AG10803 (cell line): Measurements from ENCODE around the gene SEC23IP.
"Not testable (repeated sequence)": the region's sequence is repeated elsewhere in the genome, so short reads cannot be mapped to it uniquely, and the experiment has no call there.

Source experiments
- DNase-seq: peaks from one replicate; pipeline ENCODE4 v3.0.0; 2010; ENCODE audit warnings: low read depth
- H3K4me3 ChIP-seq: 2 replicates; pipeline ENCODE4 v1.5.1; 2011; ENCODE audit warnings: mild to moderate bottlenecking, low read length, control low read depth
- CTCF ChIP-seq: conservative IDR thresholded peaks from 2 replicates; pipeline ENCODE4 v1.5.1; 2011; ENCODE audit warnings: mild to moderate bottlenecking, low read length, control low read depth, inconsistent platforms

The SEC23IP gene

GRCh38 chr10:119865699-119866240 lies 26.8 kb upstream of the SEC23IP start:
- no peak for TF ChIP-seq CTCF
- no peak for DNase-seq
- no peak overlapping the region for H3K4me3 ChIP-seq

DNA sequence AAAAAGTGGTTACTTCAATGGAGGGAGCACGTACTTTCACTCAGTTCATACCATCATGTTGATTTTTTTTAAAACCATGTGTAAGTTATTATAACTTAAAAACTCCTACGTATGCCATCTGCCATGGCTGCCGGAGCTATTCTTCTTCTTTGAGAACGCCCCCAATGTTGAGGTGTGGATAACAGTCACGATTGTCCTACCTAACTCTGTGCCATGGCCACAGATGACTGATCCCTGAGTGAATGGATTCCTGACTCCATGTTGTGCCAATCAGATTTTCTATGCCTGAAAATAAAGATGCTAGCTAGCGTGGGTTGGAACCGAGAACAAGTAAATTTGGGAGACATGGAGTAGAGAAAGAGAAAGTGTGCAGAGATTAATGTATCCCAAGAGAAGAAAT lies 25.2 kb upstream of the SEC23IP start:
- no peak for TF ChIP-seq CTCF
- no peak for DNase-seq
- no peak overlapping the region for H3K4me3 ChIP-seq

GRCh38 chr10:119869398-119869797 lies 23.1 kb upstream of the SEC23IP start:
- DNase-seq, H3K4me3 ChIP-seq: not testable (repeated sequence)

DNA sequence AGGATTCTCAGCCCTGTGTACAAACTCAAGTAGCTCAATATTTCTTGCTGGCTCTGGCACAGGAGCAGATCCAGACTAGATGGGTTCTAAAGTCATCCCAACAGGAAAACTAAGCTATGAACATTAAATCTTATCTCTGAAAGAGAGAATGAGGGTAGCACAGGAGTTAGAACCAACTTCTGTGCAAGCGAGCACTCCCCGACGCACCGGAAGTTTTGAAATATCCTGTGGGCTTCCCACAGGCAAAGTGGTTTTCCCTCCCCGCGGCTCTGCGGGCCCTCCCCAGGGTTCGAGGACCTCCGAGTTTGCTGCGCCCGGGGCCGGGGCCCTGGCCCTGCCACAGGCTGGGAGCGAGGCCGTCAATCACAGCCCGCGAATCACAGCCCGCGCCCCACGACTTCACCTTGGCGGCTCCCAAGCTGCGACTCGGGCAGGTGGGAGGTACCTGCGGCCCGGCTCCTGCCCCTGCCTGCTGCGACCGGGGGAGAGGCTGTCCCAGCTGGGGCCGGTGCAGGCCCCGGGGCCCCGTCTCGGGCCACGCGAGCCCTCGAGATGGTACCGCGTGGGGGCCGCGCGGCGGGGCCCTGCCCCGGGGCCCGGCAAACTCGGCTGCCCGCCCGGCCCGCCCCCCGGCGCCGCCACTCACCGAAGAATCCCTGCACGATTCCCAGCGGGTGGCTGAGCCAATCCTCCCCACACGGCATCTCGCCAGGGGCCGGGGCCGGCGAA lies 20.5 kb upstream of the SEC23IP start:
- TF ChIP-seq CTCF: no peak
- peak overlapping the region; percentile 74 for H3K4me3 ChIP-seq
- peak; percentile 35 for DNase-seq

DNA sequence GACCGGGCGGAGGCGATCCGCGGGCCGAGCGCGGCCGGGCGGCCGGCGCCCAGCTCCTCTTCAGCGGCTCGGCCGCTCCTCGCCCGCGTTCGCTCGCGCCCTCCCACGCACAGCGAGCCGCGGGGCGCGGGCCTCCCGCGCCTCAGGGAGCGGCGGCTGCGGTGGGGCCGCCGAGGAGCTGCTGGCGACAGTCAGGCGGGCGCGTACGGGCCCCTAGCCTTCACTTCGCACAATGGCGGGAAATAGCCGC lies 20.0 kb upstream of the SEC23IP start, which contains the start of gene MCMBP:
TSS of gene MCMBP (minus strand) at position 234 of the 250 bp plus-strand sequence. CDS start 259 bp downstream, outside the sequence.
- no peak for DNase-seq
- peak within 1 kb of the TSS; percentile 74 for H3K4me3 ChIP-seq
- TF ChIP-seq CTCF: no peak

GRCh38 chr10:119872860-119873681 lies 19.5 kb upstream of the SEC23IP start:
- peak overlapping the region; percentile 74 for H3K4me3 ChIP-seq
- TF ChIP-seq CTCF: 0 out of 2 replicates have a peak, but pooled peaks have one; percentile 1
- peak; percentile 80 for DNase-seq

DNA sequence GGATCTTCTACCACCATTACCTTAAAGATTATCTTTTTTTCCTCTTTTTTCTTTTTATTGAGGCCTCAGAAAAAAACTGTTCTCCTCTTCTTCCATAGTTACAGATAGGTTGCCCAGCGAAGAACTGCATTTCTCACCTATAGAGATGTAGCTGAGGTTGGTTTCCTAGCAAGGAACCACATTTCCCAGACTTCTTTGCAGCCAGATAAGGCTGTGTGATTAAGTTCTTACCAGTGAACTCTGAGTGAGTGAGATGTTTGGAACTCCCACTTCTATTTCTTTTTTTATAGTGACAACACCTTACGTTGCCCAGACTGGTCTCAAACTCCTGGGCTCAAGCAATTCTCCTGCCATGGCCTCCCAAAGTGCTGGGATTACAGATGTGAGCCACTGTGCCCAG lies 14.0 kb upstream of the SEC23IP start:
- no peak overlapping the region for H3K4me3 ChIP-seq
- no peak for TF ChIP-seq CTCF
- no peak for DNase-seq

DNA sequence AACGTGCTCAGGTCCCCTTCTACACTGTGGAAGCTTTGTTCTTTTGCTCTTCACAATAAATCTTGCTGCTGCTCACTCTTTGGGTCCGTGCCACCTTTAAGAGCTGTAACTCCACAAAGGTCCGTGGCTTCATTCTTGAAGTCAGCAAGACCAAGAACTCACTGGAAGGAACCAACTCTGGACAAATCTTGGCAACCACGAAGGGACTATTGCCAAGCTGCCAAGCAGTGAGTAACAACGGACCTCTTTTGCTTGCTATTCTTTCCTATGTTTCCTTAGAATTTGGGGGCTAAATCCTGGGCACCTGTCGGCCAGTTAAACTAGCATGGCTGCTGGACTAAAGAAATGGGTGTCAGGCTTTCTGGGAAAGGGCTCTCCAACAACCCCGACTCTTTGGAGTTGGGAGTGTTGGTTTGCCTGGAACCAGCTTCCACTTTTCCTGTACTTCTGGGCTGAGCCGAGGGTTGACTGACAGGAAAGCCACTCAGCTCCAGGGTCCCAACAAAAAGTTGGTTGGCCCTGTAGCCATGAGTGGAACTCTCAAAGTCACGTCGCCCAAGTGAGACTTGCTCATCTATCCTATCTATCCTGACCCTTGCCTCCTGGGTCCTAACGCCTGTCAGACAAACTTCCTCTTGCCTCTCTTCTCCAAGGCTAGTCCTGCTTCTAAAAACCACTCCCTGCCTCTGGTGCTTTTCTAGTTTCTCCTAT lies 8.5 kb upstream of the SEC23IP start:
- not testable (repeated sequence) for DNase-seq, H3K4me3 ChIP-seq

DNA sequence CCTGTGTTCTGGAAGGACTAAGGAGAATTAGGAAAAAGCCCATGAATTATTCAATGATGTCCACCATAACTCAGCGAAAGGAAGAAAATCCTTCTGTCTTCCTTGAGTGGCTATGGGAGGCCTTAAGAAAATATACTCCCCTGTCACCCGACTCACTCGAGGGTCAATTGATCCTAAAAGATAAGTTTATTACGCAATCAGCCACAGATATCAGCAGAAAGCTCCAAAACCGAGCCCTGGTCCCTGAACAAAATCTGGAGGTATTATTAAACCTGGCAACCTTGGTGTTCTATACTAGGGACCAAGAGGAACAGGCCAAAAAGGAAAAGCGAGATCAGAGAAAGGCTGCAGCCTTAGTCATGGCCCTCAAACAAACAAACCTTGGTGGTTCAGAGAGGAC lies 6.5 kb upstream of the SEC23IP start:
- not testable (repeated sequence) for DNase-seq, H3K4me3 ChIP-seq

GRCh38 chr10:119888715-119889114 lies 3.8 kb upstream of the SEC23IP start:
- not testable (repeated sequence) for DNase-seq, H3K4me3 ChIP-seq

GRCh38 chr10:119889201-119889600 lies 3.3 kb upstream of the SEC23IP start:
- not testable (repeated sequence) for DNase-seq, H3K4me3 ChIP-seq
